SK-N-SH (cell line): ENCODE measurements around the gene GPR85. TPM values are rescaled to one million over a fixed set of nuclear protein-coding genes. Genes with fewer than 3 reads are reported as not detected.

Experiments
- CTCF ChIA-PET: fragments of 300-600, 350-600 bp; formaldehyde crosslinking; extraction: SDS; loops from one replicate; lab custom pipeline; 2021; lab: Yijun Ruan, JAX
- POLR2A ChIA-PET: fragments of 350-600 bp; sonication (Branson Sonifier 250); formaldehyde crosslinking; extraction: SDS; loops from one replicate; lab custom pipeline; 2020; ENCODE audit warnings: antibody characterized with exemption, inconsistent platforms; lab: Yijun Ruan, JAX
- DNase-seq: peaks from one replicate; pipeline ENCODE4 v3.0.0; 2012
- H2AFZ ChIP-seq: fragments of 200-600 bp; sonication (generic); 2 replicates; pipeline ENCODE4 v1.8.1; 2016; ENCODE audit warnings: antibody characterized with exemption, mild to moderate bottlenecking, low read depth
- H3F3A ChIP-seq: fragments of 200-600 bp; sonication (generic); replicated peaks from 2 replicates; pipeline ENCODE3; 2016; ENCODE audit warnings: antibody characterized with exemption, mild to moderate bottlenecking; ENCODE audit not compliant: insufficient read depth
- H3K27ac ChIP-seq, 2 experiments: fragments of 200-500 bp in 1 of 2; fragments of 200-600 bp in 1 of 2; sonication (Bioruptor generic) in 1 of 2; sonication (generic), shearing (Covaris generic) in 1 of 2; 2 replicates each; pipeline versions ENCODE4 v1.5.1 to v1.6.1; 2014 to 2016; ENCODE audit warnings: low read depth in 2 of 2, inconsistent platforms in 1 of 2, low read length in 1 of 2, mild to moderate bottlenecking in 1 of 2, mixed read lengths in 1 of 2
- H3K27me3 ChIP-seq: fragments of 200-600 bp; sonication (generic), shearing (Covaris generic); 2 replicates; pipeline ENCODE4 v1.6.1; 2016; ENCODE audit warnings: mixed run types; ENCODE audit not compliant: insufficient read depth
- H3K36me3 ChIP-seq, 2 experiments: fragments of 200-500 bp in 1 of 2; fragments of 200-600 bp in 1 of 2; sonication (Bioruptor generic) in 1 of 2; sonication (generic) in 1 of 2; replicated peaks in 1 of 2; 2 replicates each; pipeline versions ENCODE3 to v1.5.1; 2014 to 2016; ENCODE audit warnings: low read length in 1 of 2, mild to moderate bottlenecking in 1 of 2; ENCODE audit not compliant: insufficient read depth in 2 of 2, control insufficient read depth in 1 of 2
- H3K4me1 ChIP-seq, 2 experiments: fragments of 200-500 bp in 1 of 2; fragments of 200-600 bp in 1 of 2; sonication (Bioruptor generic) in 1 of 2; sonication (generic), shearing (Covaris generic) in 1 of 2; 2 replicates each; pipeline versions ENCODE4 v1.5.1 to v1.6.1; 2014 to 2016; ENCODE audit warnings: low read depth in 1 of 2, low read length in 1 of 2, mixed run types in 1 of 2; ENCODE audit not compliant: insufficient read depth in 2 of 2, control insufficient read depth in 1 of 2
- H3K4me2 ChIP-seq: fragments of 200-600 bp; sonication (generic), shearing (Covaris generic); 2 replicates; pipeline ENCODE4 v1.6.1; 2017; ENCODE audit warnings: mixed run types
- H3K4me3 ChIP-seq, 2 experiments: fragments of 200-500 bp in 1 of 2; fragments of 200-600 bp in 1 of 2; sonication (Bioruptor generic) in 1 of 2; sonication (generic), shearing (Covaris generic) in 1 of 2; 2 replicates each; pipeline versions ENCODE4 v1.5.1 to v1.8.1; 2014 to 2016; ENCODE audit warnings: low read depth in 2 of 2, inconsistent platforms in 1 of 2, low read length in 1 of 2, mild to moderate bottlenecking in 1 of 2, mixed read lengths in 1 of 2, moderate library complexity in 1 of 2
- H3K79me2 ChIP-seq: fragments of 200-600 bp; sonication (generic); 2 replicates; pipeline ENCODE4 v1.8.1; 2017; ENCODE audit warnings: mild to moderate bottlenecking; ENCODE audit not compliant: insufficient read depth
- H3K9ac ChIP-seq: fragments of 200-600 bp; sonication (generic); 2 replicates; pipeline ENCODE4 v1.6.1; 2017; ENCODE audit warnings: mixed run types
- H3K9me2 ChIP-seq: fragments of 200-600 bp; sonication (generic); 2 replicates; pipeline ENCODE4 v1.6.1; 2017; ENCODE audit warnings: mixed run types
- H3K9me3 ChIP-seq: fragments of 200-600 bp; sonication (generic); 2 replicates; pipeline ENCODE4 v1.6.1; 2017; ENCODE audit warnings: mixed run types, mild to moderate bottlenecking, moderate library complexity
- H4K20me1 ChIP-seq: fragments of 200-600 bp; sonication (generic); 2 replicates; pipeline ENCODE4 v1.6.1; 2017; ENCODE audit warnings: mild to moderate bottlenecking, mixed run types; ENCODE audit not compliant: insufficient read depth
- CHD2 ChIP-seq: fragments of 150-350 bp; IDR thresholded peaks from 2 replicates; pipeline ENCODE4 v1.6.1; 2018; ENCODE audit warnings: low read length; ENCODE audit not compliant: partially characterized antibody
- EP300 ChIP-seq, 2 experiments: IDR thresholded peaks; 2 replicates each; pipeline versions ENCODE4 v1.4.0 to v1.6.1; 2012; ENCODE audit warnings: borderline replicate concordance in 1 of 2, low read depth in 1 of 2, low read length in 1 of 2
- EZH2phosphoT487 ChIP-seq: fragments of 200-600 bp; sonication (generic); IDR thresholded peaks from 2 replicates; pipeline ENCODE4 v1.6.1; 2017; ENCODE audit warnings: low read depth, mixed run types, mild to moderate bottlenecking, antibody characterized with exemption, moderate library complexity, borderline replicate concordance
- FOXM1 ChIP-seq: IDR thresholded peaks from 2 replicates; pipeline ENCODE4 v1.4.0; 2012; ENCODE audit warnings: low read depth, mild to moderate bottlenecking
- GABPA ChIP-seq: IDR thresholded peaks from 2 replicates; pipeline ENCODE4 v1.4.0; 2012; ENCODE audit warnings: low read depth, mild to moderate bottlenecking
- MEF2A ChIP-seq: IDR thresholded peaks from 2 replicates; pipeline ENCODE4 v1.4.0; 2012; ENCODE audit warnings: low read depth, borderline replicate concordance
- NFIC ChIP-seq: IDR thresholded peaks from 2 replicates; pipeline ENCODE4 v1.4.0; 2012; ENCODE audit warnings: borderline replicate concordance
- RCOR1 ChIP-seq: fragments of 150-350 bp; IDR thresholded peaks from 2 replicates; pipeline ENCODE4 v1.6.1; 2017; ENCODE audit warnings: antibody characterized with exemption, low read length
- REST ChIP-seq: IDR thresholded peaks from 2 replicates; pipeline ENCODE4 v1.6.1; 2012; ENCODE audit warnings: mild to moderate bottlenecking, low read depth, low read length, moderate library complexity
- SMC3 ChIP-seq: IDR thresholded peaks from 2 replicates; pipeline ENCODE4 v1.6.1; 2012; ENCODE audit warnings: low read depth, low read length, improper control_type of control experiment
- TAF1 ChIP-seq: IDR thresholded peaks from 2 replicates; pipeline ENCODE4 v1.6.1; 2012; ENCODE audit warnings: low read depth, mild to moderate bottlenecking, low read length, moderate library complexity, borderline replicate concordance
- TEAD4 ChIP-seq: IDR thresholded peaks from 2 replicates; pipeline ENCODE4 v1.4.0; 2012; ENCODE audit warnings: mild to moderate bottlenecking, borderline replicate concordance; ENCODE audit not compliant: insufficient read depth
- YY1 ChIP-seq: IDR thresholded peaks from 2 replicates; pipeline ENCODE4 v1.4.0; 2012; ENCODE audit warnings: low read depth, mild to moderate bottlenecking
- WGBS: methylation state at CpG from one replicate; pipeline ENCODE4 v1.1.6; 2017; ENCODE audit warnings: low lambda C conversion rate; 5-methylcytosine and 5-hydroxymethylcytosine counted together
- polyA plus RNA-seq, 3 experiments: library from polyadenylated mRNA; depleted of rRNA; stranded (reverse); fragments of >200 nt; gene quantifications; 2 replicates each; pipeline ENCODE4 v1.2.3, GENCODE V29; 2012
- TF ChIP-seq, protein P1 (sequence below): fragments of 200-600 bp; sonication (generic); IDR thresholded peaks from 2 replicates; pipeline ENCODE4 v1.6.1; 2017; ENCODE audit warnings: antibody characterized with exemption, mild to moderate bottlenecking, moderate library complexity
- TF ChIP-seq, protein P2 (sequence below): IDR thresholded peaks from 2 replicates; pipeline ENCODE4 v1.4.0; 2012; ENCODE audit warnings: low read depth

The GPR85 gene
- polyA plus RNA-seq, 1 of the 3 experiments (the other 2 are of a cell fraction) = 2.9 TPM

DNA sequence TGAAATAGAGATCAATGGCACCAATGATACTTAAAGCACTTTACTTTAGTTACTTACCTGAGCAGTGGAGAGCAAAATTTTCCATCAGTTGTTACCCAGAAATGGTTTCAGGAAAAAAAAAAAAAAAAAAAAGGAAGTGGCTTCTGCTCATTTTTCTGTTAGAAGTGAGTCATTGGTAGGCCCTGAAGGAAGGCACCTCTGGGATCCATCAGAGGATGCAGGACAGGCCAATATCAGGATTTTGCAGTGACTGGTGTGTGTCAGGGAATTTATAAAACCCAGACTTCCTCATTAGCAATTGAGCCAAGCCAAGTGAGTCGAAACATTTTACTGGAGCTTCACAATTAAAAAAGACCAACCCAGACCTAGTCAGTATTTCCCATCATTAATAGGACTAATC lies 34.0 kb upstream of the GPR85 start (continued):
- TF ChIP-seq SMC3 = no peak
- no peak for TF ChIP-seq GABPA
- TF ChIP-seq EZH2phosphoT487 = no peak
- no peak for TF ChIP-seq MEF2A
- no peak for TF ChIP-seq REST
- 0 out of 2 replicates have a peak, but pooled peaks have one; percentile 49 for TF ChIP-seq TEAD4

DNA sequence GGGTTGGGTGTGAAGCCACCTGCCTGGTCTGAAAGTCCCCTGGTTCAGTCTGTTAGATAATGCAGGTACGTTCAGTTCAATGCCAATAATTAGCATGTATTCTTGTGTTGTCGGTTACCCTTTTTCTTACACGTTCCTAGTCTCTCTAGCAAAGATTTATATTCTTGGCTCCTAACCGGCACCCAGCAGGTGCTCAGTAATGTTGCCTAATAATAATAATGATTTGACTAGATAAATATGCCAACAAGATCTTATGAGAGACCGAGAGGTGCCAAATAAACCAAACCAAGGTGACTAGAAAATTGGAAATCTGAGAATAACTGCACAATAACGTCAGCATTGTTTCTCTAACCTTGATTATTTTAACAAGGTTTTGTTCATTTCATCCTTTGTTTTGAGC lies 32.8 kb upstream of the GPR85 start:
- Histone ChIP-seq H3K9me2 (no peaks in the 10 kb centered on the region), H3K36me3 (peaks cover 24 to 28% of the 10 kb centered on the region in 2 experiments), H2AFZ (peak overlapping the region; percentile 76), H3K4me1 (peaks cover 7 to 24% of the 10 kb centered on the region in 2 experiments; a peak in 3 of 4 replicates), H3K4me3 (no peak overlapping the region), H3K27ac (no peak overlapping the region; a peak in 1 of 4 replicates), H3K79me2 (peaks cover 7% of the 10 kb centered on the region), H3K9me3 (no peaks in the 10 kb centered on the region), H4K20me1 (no peaks in the 10 kb centered on the region), H3K9ac (no peak overlapping the region), H3K27me3 (no peaks in the 10 kb centered on the region), H3F3A (no peaks in the 10 kb centered on the region), H3K4me2 (no peak overlapping the region)
- no peak for DNase-seq
- TF ChIP-seq, protein P1, sequence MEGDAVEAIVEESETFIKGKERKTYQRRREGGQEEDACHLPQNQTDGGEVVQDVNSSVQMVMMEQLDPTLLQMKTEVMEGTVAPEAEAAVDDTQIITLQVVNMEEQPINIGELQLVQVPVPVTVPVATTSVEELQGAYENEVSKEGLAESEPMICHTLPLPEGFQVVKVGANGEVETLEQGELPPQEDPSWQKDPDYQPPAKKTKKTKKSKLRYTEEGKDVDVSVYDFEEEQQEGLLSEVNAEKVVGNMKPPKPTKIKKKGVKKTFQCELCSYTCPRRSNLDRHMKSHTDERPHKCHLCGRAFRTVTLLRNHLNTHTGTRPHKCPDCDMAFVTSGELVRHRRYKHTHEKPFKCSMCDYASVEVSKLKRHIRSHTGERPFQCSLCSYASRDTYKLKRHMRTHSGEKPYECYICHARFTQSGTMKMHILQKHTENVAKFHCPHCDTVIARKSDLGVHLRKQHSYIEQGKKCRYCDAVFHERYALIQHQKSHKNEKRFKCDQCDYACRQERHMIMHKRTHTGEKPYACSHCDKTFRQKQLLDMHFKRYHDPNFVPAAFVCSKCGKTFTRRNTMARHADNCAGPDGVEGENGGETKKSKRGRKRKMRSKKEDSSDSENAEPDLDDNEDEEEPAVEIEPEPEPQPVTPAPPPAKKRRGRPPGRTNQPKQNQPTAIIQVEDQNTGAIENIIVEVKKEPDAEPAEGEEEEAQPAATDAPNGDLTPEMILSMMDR = no peak
- no peak for TF ChIP-seq TEAD4
- no peak for TF ChIP-seq EZH2phosphoT487
- TF ChIP-seq FOXM1 = no peak
- TF ChIP-seq NFIC = no peak
- TF ChIP-seq YY1 = no peak
- no peak for TF ChIP-seq CHD2
- no peak for TF ChIP-seq SMC3
- no peak for TF ChIP-seq REST
- TF ChIP-seq, protein P2, sequence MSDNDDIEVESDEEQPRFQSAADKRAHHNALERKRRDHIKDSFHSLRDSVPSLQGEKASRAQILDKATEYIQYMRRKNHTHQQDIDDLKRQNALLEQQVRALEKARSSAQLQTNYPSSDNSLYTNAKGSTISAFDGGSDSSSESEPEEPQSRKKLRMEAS = no peak
- TF ChIP-seq MEF2A = no peak
- TF ChIP-seq RCOR1 = no peak
- no peak for TF ChIP-seq EP300 (IDR thresholded peaks at IDR 0.05; ENCODE audit: borderline replicate concordance in 1 of 2, low read depth in 1 of 2, low read length in 1 of 2)
- no peak for TF ChIP-seq GABPA
- TF ChIP-seq TAF1 = no peak
- WGBS = 93% methylated on average over 6 of the region's 6 CpGs
- ChIA-PET CTCF (interaction anchor here (1.1 to 1.5 kb wide), 4 partner anchors 25 to 170 kb away, joined by 3 to 6 read pairs (median 5); no protein-coding TSS in a partner anchor), POLR2A (no interaction called here)
